AG08396 (cell line): Measurements from ENCODE around the gene PFKL.
"Not testable (repeated sequence)": the region's sequence is repeated elsewhere in the genome, so short reads cannot be mapped to it uniquely, and the experiment has no call there.

Experiments used
- DNase-seq: peaks from one replicate; pipeline ENCODE4 v3.0.0; 2012; ENCODE audit warnings: low spot score, mixed read lengths

The PFKL gene

GRCh38 chr21:44279354-44280260, 20.2 kb upstream of the PFKL start:
- no peak for DNase-seq

- DNase-seq = no peak
These were observed 18.1 kb upstream of the PFKL start for GRCh38 chr21:44281801-44282200.

- DNase-seq = no peak
These were observed 17.5 kb upstream of the PFKL start for GRCh38 chr21:44282370-44282769.

GRCh38 chr21:44283211-44283785, 16.6 kb upstream of the PFKL start:
- DNase-seq = not testable (repeated sequence)

DNA sequence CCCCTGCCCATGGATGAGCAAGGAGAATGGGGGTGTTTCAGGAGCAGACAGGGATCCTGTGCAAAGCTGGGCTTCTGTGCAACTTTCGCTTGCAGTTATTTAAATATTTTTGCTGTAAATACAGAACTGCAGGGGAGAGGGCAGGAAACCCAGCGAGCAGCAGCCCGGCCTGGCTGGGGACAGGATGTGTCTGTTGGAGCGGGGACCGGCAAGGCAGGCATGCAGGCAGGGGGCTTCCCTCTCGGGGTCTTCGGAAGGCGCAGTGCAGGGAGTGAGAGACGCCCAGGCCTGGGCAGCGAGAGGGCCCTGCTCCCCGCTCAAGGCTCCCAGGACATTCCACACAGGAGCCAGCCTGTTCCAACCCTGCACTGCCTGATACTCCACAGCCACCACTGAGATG, 15.9 kb upstream of the PFKL start:
- DNase-seq = no peak

DNA sequence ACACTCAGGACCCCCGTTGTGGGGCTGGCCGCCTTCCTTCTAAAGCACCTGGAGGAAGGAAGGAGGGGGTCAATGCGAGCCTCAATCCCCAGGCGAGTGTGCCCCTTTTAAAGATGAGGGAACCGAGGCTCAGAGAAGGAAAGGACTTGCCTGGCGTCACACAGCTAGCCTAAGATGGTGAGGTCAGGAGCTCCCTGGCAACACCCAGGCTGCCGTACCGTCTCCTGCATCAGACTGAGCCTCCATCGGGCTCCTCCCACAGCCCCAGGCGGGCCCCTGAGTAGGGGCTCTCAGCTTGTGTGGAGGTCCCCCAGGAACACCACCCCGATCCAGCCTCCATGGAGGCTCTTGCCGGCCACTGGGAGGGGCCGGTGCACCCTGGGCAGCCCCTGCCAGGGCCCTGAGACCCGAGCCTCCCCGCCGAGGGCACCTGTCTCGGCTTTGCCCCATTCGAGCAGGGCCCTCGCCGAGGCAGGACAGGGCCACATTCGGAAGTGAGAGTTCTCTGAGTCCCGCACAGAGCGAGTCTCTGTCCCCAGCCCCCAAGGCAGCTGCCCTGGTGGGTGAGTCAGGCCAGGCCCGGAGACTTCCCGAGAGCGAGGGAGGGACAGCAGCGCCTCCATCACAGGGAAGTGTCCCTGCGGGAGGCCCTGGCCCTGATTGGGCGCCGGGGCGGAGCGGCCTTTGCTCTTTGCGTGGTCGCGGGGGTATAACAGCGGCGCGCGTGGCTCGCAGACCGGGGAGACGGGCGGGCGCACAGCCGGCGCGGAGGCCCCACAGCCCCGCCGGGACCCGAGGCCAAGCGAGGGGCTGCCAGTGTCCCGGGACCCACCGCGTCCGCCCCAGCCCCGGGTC, 14.5 kb upstream of the PFKL start, which contains the start of gene AIRE:
TSS of gene AIRE (plus strand) at position 739 of the 855 bp plus-strand sequence. CDS start 131 bp downstream, outside the sequence.
- peak; percentile 73 for DNase-seq

DNA sequence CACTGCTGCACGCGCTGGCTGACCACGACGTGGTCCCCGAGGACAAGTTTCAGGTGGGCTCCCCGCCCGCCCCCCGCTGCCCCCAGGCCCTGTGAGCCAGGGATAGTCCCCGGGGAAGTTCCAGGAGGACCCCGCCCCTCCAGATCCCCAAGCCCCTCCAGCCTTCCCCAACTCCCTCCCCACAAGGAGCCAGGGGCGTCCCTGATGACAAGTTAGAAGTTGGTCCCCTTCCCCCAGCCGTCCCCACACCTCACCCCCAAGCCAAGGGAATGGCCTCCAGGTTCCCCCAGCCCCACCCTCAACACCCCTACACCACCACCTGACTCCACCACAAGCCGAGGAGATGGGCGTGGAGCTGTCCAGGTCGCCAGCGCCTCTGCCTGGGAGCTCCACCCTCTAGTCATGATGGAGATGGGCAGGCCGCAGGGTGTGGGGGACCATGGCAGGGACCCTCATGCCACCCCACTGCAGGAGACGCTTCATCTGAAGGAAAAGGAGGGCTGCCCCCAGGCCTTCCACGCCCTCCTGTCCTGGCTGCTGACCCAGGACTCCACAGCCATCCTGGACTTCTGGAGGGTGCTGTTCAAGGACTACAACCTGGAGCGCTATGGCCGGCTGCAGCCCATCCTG, 13.7 kb upstream of the PFKL start:
- DNase-seq = no peak

GRCh38 chr21:44286716-44287632, 12.9 kb upstream of the PFKL start:
- DNase-seq = no peak

DNA sequence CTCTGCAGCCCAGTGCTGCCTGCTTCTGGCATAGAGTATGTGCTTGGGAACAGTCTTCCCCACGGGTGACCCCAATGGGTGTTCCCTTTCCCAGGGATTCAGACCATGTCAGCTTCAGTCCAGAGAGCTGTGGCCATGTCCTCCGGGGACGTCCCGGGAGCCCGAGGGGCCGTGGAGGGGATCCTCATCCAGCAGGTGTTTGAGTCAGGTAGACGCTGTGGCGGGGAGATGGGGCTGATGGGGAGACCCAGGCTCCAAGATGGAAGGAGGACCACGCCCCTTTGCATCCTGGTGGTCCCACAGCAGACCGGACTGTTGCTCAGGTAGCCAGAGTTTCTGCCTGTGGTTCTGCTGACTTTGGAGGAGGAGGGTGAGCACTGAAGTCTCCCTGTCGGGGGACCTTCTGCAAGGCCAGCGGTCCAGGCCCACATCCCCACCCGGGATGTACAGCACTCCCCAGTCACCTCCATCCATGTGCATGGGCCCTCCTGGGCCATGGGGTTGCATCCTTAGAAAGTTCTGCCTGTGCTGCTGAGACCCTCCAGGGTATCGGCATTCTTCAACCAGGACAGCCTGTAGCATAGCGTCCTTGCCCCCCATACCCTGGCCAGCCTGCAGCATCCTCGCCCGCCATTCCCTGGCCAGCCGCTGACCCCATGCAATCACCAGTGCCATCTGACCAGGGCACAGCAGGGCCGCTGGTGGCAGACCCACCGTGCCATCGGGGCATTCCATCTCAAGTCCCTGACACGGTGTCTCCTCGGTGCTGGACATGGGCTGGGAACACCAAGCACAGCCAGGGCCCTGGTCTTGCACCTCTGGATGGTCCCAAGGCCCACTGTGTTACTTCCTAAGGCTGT, 11.4 kb upstream of the PFKL start:
- DNase-seq = no peak

GRCh38 chr21:44289381-44290010, 10.4 kb upstream of the PFKL start:
- no peak for DNase-seq

- DNase-seq = no peak
These were observed 9.4 kb upstream of the PFKL start for GRCh38 chr21:44290327-44291077.

GRCh38 chr21:44291078-44291935, 8.5 kb upstream of the PFKL start:
- DNase-seq = no peak

GRCh38 chr21:44291936-44292811, 7.7 kb upstream of the PFKL start:
- no peak for DNase-seq

DNA sequence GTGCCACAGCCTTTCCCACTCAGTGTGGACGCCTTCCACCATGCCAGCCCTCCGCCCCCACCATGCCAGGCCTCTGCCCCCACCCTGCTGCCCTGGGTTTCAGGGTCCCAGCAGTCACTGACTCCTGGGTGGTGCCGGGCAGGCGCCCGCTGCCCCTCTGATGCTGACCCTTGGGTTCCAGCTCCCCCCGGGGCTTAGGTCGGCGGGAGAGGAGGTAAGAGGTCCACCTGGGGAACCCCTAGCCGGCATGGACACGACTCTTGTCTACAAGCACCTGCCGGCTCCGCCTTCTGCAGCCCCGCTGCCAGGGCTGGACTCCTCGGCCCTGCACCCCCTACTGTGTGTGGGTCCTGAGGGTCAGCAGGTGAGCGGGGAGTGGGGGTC, 7.0 kb upstream of the PFKL start:
- DNase-seq = no peak

- DNase-seq = no peak
These were observed 6.2 kb upstream of the PFKL start for GRCh38 chr21:44293551-44294231.
